ENCODE measurements around the gene NR2F1-AS1. TPM values are rescaled to one million over a fixed set of nuclear protein-coding genes. Genes with fewer than 3 reads are reported as not detected.

Gene NR2F1-AS1
- total and polyA plus RNA-seq, 2 of the 4 experiments (the other 2 are of a cell fraction): 12.5 to 12.8 TPM

DNA sequence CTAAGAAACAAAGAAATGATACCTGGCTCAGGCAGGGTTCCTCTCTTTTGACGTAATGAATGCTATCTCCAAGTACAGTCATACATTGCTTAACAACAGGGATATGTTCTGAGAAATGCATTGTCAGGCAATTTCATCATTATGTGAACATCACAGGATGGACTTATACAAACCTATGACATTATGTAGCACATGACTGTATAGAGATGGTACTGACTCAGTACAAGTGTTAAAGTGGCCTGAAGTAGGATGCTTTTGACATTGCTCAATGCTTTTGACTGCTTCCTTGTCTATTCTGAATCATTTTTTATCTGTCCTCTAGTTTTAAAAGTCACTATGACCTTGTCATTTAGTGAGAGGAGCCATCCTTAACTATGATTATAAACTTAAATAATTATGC is 147.6 kb downstream of the NR2F1-AS1 start:
- Histone ChIP-seq H2BK120ac (ENCODE audit: low read depth, low read length) (no peak overlapping the region), H4K91ac (ENCODE audit: insufficient read depth, low read depth, low read length) (no peak overlapping the region), H3K36me3 (ENCODE audit: control insufficient read depth, insufficient read depth, low read length) (peaks cover 5% of the 10 kb centered on the region; the same call in 1 of the 2 replicates), H2BK20ac (ENCODE audit: low read depth, low read length) (no peak overlapping the region), H3K4me3 (ENCODE audit: insufficient read depth, low read depth, low read length) (no peak overlapping the region), H3K56ac (ENCODE audit: extremely low read depth, insufficient read depth, low read length) (no peak overlapping the region), H3K23ac (ENCODE audit: low read depth, low read length) (no peak overlapping the region), H4K8ac (ENCODE audit: low read depth in 2 of 2, low read length in 2 of 2) (no peak overlapping the region), H3K27ac (ENCODE audit: insufficient read depth, low read length) (no peak overlapping the region), H4K5ac (ENCODE audit: low read depth, low read length) (no peak overlapping the region), H2BK5ac (ENCODE audit: low read depth, low read length, poor library complexity, severe bottlenecking) (no peak overlapping the region), H3K9me3 (ENCODE audit: control insufficient read depth, insufficient read depth, low read length) (no peaks in the 10 kb centered on the region), H2AK9ac (replicated peaks; ENCODE audit: low read depth, low read length, poor library complexity) (no peak overlapping the region), H3K4ac (ENCODE audit: low read depth, low read length) (no peak overlapping the region), H3K27me3 (ENCODE audit: control insufficient read depth, insufficient read depth, low read length) (no peaks in the 10 kb centered on the region), H3K4me2 (ENCODE audit: low read depth, low read length) (no peak overlapping the region), H3K14ac (replicated peaks; ENCODE audit: low read depth, low read length) (no peak overlapping the region), H2AK5ac (ENCODE audit: low read depth, low read length) (no peak overlapping the region), H3K4me1 (ENCODE audit: control insufficient read depth, insufficient read depth, low read length) (no peaks in the 10 kb centered on the region; the same call in 1 of the 2 replicates), H4K20me1 (ENCODE audit: insufficient read depth, low read length) (no peaks in the 10 kb centered on the region), H3K9me1 (ENCODE audit: insufficient read depth, low read length) (peaks cover 4% of the 10 kb centered on the region), H2BK15ac (ENCODE audit: low read depth, low read length) (no peak overlapping the region), H3K79me1 (ENCODE audit: low read depth in 1 of 2, low read length in 2 of 2) (0 out of 4 replicates have a peak, but pooled peaks cover 0 to 3% of the 10 kb centered on the region in 2 experiments), H2AFZ (replicated peaks; ENCODE audit: low read length, poor library complexity) (no peak overlapping the region), H3K18ac (ENCODE audit: low read depth, low read length) (no peak overlapping the region), H3K9ac (ENCODE audit: low read depth, low read length) (no peak overlapping the region)
- DNase-seq (peak; percentile 96), ATAC-seq (ENCODE audit: low read depth) (peak; percentile 46; the same call in 1 of the 2 replicates)
- BruUV-seq (replicated peaks): no TSS peak
- no peak for TF ChIP-seq POLR2A (IDR thresholded peaks at IDR 0.05; ENCODE audit: low read depth, low read length)
- TF ChIP-seq MAZ (IDR thresholded peaks at IDR 0.05; ENCODE audit: borderline replicate concordance, low read depth, low read length): no peak
- TF ChIP-seq NFE2L2 (IDR thresholded peaks at IDR 0.05; ENCODE audit: low read depth, low read length): peak; percentile 67; the same call in 1 of the 2 replicates
- peak; percentile 55; the same call in 1 of the 2 replicates for TF ChIP-seq FOS (IDR thresholded peaks at IDR 0.05; ENCODE audit: low read depth, low read length)
- no peak for TF ChIP-seq RCOR1 (IDR thresholded peaks at IDR 0.05; ENCODE audit: insufficient replicate concordance, low read length)
- peak; percentile 97 for TF ChIP-seq CEBPB (IDR thresholded peaks at IDR 0.05; ENCODE audit: low read depth, low read length)
- peak; percentile 91 for TF ChIP-seq MAFK (IDR thresholded peaks at IDR 0.05; ENCODE audit: low read depth, low read length)
- TF ChIP-seq RFX5 (IDR thresholded peaks at IDR 0.05; ENCODE audit: low read depth, low read length): peak; percentile 37; the same call in 1 of the 2 replicates
- TF ChIP-seq MXI1 (IDR thresholded peaks at IDR 0.05; ENCODE audit: borderline replicate concordance, low read depth, low read length): no peak
- TF ChIP-seq, protein P1, sequence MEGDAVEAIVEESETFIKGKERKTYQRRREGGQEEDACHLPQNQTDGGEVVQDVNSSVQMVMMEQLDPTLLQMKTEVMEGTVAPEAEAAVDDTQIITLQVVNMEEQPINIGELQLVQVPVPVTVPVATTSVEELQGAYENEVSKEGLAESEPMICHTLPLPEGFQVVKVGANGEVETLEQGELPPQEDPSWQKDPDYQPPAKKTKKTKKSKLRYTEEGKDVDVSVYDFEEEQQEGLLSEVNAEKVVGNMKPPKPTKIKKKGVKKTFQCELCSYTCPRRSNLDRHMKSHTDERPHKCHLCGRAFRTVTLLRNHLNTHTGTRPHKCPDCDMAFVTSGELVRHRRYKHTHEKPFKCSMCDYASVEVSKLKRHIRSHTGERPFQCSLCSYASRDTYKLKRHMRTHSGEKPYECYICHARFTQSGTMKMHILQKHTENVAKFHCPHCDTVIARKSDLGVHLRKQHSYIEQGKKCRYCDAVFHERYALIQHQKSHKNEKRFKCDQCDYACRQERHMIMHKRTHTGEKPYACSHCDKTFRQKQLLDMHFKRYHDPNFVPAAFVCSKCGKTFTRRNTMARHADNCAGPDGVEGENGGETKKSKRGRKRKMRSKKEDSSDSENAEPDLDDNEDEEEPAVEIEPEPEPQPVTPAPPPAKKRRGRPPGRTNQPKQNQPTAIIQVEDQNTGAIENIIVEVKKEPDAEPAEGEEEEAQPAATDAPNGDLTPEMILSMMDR (conservative IDR thresholded peaks at IDR 0.05; ENCODE audit: low read depth, low read length): no peak
- TF ChIP-seq, protein P2, sequence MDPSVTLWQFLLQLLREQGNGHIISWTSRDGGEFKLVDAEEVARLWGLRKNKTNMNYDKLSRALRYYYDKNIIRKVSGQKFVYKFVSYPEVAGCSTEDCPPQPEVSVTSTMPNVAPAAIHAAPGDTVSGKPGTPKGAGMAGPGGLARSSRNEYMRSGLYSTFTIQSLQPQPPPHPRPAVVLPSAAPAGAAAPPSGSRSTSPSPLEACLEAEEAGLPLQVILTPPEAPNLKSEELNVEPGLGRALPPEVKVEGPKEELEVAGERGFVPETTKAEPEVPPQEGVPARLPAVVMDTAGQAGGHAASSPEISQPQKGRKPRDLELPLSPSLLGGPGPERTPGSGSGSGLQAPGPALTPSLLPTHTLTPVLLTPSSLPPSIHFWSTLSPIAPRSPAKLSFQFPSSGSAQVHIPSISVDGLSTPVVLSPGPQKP (IDR thresholded peaks at IDR 0.05; ENCODE audit: borderline replicate concordance, low read depth, low read length): no peak
- no peak for TF ChIP-seq SMC3 (IDR thresholded peaks at IDR 0.05; ENCODE audit: low read depth, low read length)
- TF ChIP-seq RAD21 (IDR thresholded peaks at IDR 0.05; ENCODE audit: low read length): no peak
- peak; percentile 36; the same call in 1 of the 2 replicates for TF ChIP-seq BHLHE40 (IDR thresholded peaks at IDR 0.05; ENCODE audit: low read depth, low read length)
- TF ChIP-seq CHD1 (IDR thresholded peaks at IDR 0.05; ENCODE audit: low read depth, low read length): no peak
- TF ChIP-seq USF2 (IDR thresholded peaks at IDR 0.05; ENCODE audit: low read depth, low read length): peak; percentile 27; the same call in 1 of the 2 replicates
- in situ Hi-C loops (cut with MboI; ENCODE audit: low sequenced_read_pairs) (no loop called here), dilution Hi-C loops (cut with HindIII; ENCODE audit: low sequenced_read_pairs, unreplicated experiment) (no loop called here), intact Hi-C loops (cut with micrococcal nuclease) (no loop called here)
- no CpG with 5 or more reads among the region's 1 CpG for WGBS, 2 experiments (ENCODE audit: extremely low coverage in 2 of 2, insufficient read length in 1 of 2)
- CTCF ChIA-PET: no interaction called here
- POLR2A ChIA-PET (ENCODE audit: unreplicated experiment): no interaction called here

All from IMR-90 (cell line).